ENCODE results near the gene OCA2.

- TF ChIP-seq MAZ (IDR thresholded peaks at IDR 0.05; ENCODE audit: borderline replicate concordance, low read depth, low read length) = no peak
- TF ChIP-seq POLR2A (IDR thresholded peaks at IDR 0.05; ENCODE audit: low read depth, low read length) = no peak
- no peak for TF ChIP-seq CTCF (conservative IDR thresholded peaks at IDR 0.05; ENCODE audit: low read depth, low read length)
- no peak for TF ChIP-seq SMC3 (IDR thresholded peaks at IDR 0.05; ENCODE audit: low read depth, low read length)
- TF ChIP-seq NFE2L2 (IDR thresholded peaks at IDR 0.05; ENCODE audit: low read depth, low read length) = no peak
These were observed 95.6 kb downstream of the OCA2 start for GRCh38 chr15:28003302-28004037.

Data from IMR-90 (cell line).